Natural killer cell (primary cell): ENCODE results near the gene ATG4D. TPM values are rescaled to one million over a fixed set of nuclear protein-coding genes. Genes with fewer than 3 reads are reported as not detected.

Experiments used
- ATAC-seq, 3 donors: fragments of 150-1000 bp in 2 of 3; fragments of 200-7000 bp in 1 of 3; cut with Tn5 transposase; 1 replicate in 1 of 3; 2 replicates in 2 of 3; pipeline ENCODE4 v1.10.0; 2021; ENCODE audit warnings: mild to moderate bottlenecking in 2 of 3, moderate library complexity in 2 of 3
- DNase-seq, 2 donors: peaks; one replicate each; pipeline versions ENCODE4 v3.0.0 to v3.0.0-alpha.2; 2013 to 2021; ENCODE audit warnings: mixed read lengths in 1 of 2
- H3K27ac ChIP-seq: one replicate; pipeline ENCODE4 v1.5.1; 2013; ENCODE audit warnings: mild to moderate bottlenecking, low read length
- H3K27me3 ChIP-seq: one replicate; pipeline ENCODE4 v1.6.1; 2013; ENCODE audit warnings: low read length; ENCODE audit not compliant: control insufficient read depth, insufficient read depth
- H3K36me3 ChIP-seq: one replicate; pipeline ENCODE4 v1.6.1; 2013; ENCODE audit warnings: low read length; ENCODE audit not compliant: control insufficient read depth, insufficient read depth
- H3K4me1 ChIP-seq: one replicate; pipeline ENCODE4 v1.6.1; 2013; ENCODE audit warnings: low read length; ENCODE audit not compliant: control insufficient read depth, insufficient read depth
- H3K4me3 ChIP-seq: one replicate; pipeline ENCODE4 v1.5.1; 2013; ENCODE audit warnings: low read length
- H3K9me3 ChIP-seq: one replicate; pipeline ENCODE4 v1.6.1; 2013; ENCODE audit warnings: low read length; ENCODE audit not compliant: control insufficient read depth, insufficient read depth
- H3K27ac Mint-ChIP-seq, 2 donors: one replicate each; pipeline ENCODE4 v1.8.0; 2022; ENCODE audit warnings: mild to moderate bottlenecking in 2 of 2, mixed read lengths in 2 of 2, moderate library complexity in 1 of 2
- H3K27me3 Mint-ChIP-seq, 2 donors: one replicate each; pipeline ENCODE4 v1.8.0; 2022; ENCODE audit warnings: low read depth in 2 of 2, mixed read lengths in 2 of 2
- H3K36me3 Mint-ChIP-seq: one replicate; pipeline ENCODE4 v1.8.0; 2022; ENCODE audit warnings: mixed read lengths
- H3K4me1 Mint-ChIP-seq, 2 donors: one replicate each; pipeline ENCODE4 v1.8.0; 2022; ENCODE audit warnings: mixed read lengths in 2 of 2
- H3K4me3 Mint-ChIP-seq: one replicate; pipeline ENCODE4 v1.8.0; 2022; ENCODE audit warnings: mild to moderate bottlenecking, moderate library complexity, mixed read lengths
- H3K9me3 Mint-ChIP-seq, 2 donors: one replicate each; pipeline ENCODE4 v1.8.0; 2022; ENCODE audit warnings: mixed read lengths in 2 of 2
- WGBS: methylation state at CpG from one replicate; pipeline ENCODE4 v1.1.7; 2013; ENCODE audit warnings: missing lambda C conversion rate; ENCODE audit not compliant: insufficient coverage; 5-methylcytosine and 5-hydroxymethylcytosine counted together
- intact Hi-C: fragments of 100-400 bp; cut with micrococcal nuclease; formaldehyde crosslinking; loops from one replicate; pipeline ENCODE4 v1.14.2; 2022
- total RNA-seq, 4 donors: library from RNA; stranded (reverse); fragments of 120-200 nt in 1 of 4; gene quantifications; one replicate each; pipeline versions ENCODE4 v1.2.3 to v1.2.4, GENCODE V29; 2013 to 2022
- TF ChIP-seq, protein P1 (sequence below): fragments of 200-600 bp; IDR thresholded peaks from one replicate; pipeline ENCODE4 v1.8.0; 2022; ENCODE audit warnings: antibody characterized with exemption

The ATG4D gene
- total RNA-seq, 3 donors from 2014 or later (not counting 1 experiment from before 2014, with no cell fraction given) = 128 to 155 (median 138) TPM

DNA sequence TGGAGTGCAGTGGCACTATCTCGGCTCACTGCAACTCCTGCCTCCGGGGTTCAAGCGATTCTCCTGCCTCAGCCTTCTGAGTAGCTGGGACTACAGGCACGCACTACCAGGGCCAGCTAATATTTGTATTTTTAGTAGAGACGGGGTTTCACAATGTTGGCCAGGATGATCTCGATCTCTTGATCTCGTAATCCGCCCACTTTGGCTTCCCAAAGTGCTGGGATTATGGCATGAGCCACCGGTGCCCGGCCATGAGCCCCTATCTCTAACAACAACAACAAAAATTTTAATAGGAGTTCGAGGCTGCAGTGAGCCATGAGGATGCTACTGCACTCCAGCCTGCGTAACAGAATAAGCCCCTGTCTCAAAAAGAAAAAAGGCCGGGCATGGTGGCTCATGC, 38.4 kb downstream of the ATG4D start:
- H3K27ac Mint-ChIP-seq = no peak overlapping the region
- H3K27me3 ChIP-seq = no peaks in the 10 kb centered on the region
- H3K4me1 Mint-ChIP-seq = peaks cover 12 to 21% of the 10 kb centered on the region in 2 donors
- H3K4me3 ChIP-seq = no peak overlapping the region
- no peak overlapping the region for H3K4me3 Mint-ChIP-seq
- no peaks in the 10 kb centered on the region for H3K36me3 ChIP-seq
- no peaks in the 10 kb centered on the region for H3K36me3 Mint-ChIP-seq
- TF ChIP-seq, protein P1, sequence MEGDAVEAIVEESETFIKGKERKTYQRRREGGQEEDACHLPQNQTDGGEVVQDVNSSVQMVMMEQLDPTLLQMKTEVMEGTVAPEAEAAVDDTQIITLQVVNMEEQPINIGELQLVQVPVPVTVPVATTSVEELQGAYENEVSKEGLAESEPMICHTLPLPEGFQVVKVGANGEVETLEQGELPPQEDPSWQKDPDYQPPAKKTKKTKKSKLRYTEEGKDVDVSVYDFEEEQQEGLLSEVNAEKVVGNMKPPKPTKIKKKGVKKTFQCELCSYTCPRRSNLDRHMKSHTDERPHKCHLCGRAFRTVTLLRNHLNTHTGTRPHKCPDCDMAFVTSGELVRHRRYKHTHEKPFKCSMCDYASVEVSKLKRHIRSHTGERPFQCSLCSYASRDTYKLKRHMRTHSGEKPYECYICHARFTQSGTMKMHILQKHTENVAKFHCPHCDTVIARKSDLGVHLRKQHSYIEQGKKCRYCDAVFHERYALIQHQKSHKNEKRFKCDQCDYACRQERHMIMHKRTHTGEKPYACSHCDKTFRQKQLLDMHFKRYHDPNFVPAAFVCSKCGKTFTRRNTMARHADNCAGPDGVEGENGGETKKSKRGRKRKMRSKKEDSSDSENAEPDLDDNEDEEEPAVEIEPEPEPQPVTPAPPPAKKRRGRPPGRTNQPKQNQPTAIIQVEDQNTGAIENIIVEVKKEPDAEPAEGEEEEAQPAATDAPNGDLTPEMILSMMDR = no peak
- H3K9me3 ChIP-seq = no peaks in the 10 kb centered on the region
- ATAC-seq (no peak), DNase-seq (no peak)
- H3K9me3 Mint-ChIP-seq = no peaks in the 10 kb centered on the region
- H3K27ac ChIP-seq = no peak overlapping the region
- WGBS = 95% methylated on average over 13 of the region's 13 CpGs
- H3K4me1 ChIP-seq = peaks cover 27% of the 10 kb centered on the region
- intact Hi-C loops = no loop called here
- no peaks in the 10 kb centered on the region for H3K27me3 Mint-ChIP-seq

DNA sequence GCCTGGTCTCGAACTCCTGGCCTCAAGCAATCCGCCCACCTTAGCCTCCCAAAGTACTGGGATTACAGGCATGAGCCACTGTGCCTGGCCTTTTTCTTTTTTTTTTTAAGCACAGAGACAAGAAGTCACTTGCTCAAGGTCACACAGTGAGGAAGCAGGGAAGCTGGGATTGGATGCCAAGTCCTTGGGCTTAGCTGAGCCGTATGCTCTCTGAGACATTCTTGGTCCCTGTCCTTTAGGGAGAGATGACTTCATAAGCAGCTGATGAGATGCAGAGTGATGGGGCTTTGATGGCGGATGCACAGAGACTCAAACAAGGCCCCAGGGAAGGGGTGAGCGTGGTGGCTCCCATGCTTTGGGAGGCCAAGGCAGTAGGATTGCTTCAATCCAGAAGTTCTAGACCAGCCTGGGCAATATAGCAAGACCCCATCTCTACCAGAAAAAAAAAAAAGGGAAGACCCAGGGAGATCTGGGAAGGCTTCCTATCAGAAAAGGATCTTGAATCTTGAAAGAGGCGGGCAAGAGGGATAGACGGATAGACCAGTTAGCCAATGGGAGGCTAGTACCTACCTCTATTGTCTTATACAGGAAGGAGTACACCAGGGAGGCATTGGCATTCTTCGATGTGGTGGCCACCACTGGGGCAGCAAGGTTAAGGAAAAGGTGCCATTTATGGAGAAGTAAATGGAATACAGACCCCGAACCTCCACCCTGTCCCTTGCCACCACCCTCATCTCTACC, 39.5 kb downstream of the ATG4D start:
- no peak for DNase-seq
- no peaks in the 10 kb centered on the region for H3K36me3 Mint-ChIP-seq
- H3K4me3 ChIP-seq = no peak overlapping the region
- WGBS = 95% methylated on average over 9 of the region's 9 CpGs
- H3K27me3 Mint-ChIP-seq = peaks cover 0 to 7% of the 10 kb centered on the region in 2 donors
- intact Hi-C loops = no loop called here
- no peak overlapping the region for H3K27ac ChIP-seq
- H3K4me1 ChIP-seq = peaks cover 27% of the 10 kb centered on the region
- H3K9me3 ChIP-seq = no peaks in the 10 kb centered on the region
- H3K4me1 Mint-ChIP-seq = peaks cover 12 to 21% of the 10 kb centered on the region in 2 donors
- no peaks in the 10 kb centered on the region for H3K9me3 Mint-ChIP-seq
- no peak overlapping the region for H3K27ac Mint-ChIP-seq
- TF ChIP-seq, protein P1 = no peak
- peaks cover 2% of the 10 kb centered on the region for H3K27me3 ChIP-seq
- no peaks in the 10 kb centered on the region for H3K36me3 ChIP-seq
- no peak overlapping the region for H3K4me3 Mint-ChIP-seq
- ATAC-seq = no peak

DNA sequence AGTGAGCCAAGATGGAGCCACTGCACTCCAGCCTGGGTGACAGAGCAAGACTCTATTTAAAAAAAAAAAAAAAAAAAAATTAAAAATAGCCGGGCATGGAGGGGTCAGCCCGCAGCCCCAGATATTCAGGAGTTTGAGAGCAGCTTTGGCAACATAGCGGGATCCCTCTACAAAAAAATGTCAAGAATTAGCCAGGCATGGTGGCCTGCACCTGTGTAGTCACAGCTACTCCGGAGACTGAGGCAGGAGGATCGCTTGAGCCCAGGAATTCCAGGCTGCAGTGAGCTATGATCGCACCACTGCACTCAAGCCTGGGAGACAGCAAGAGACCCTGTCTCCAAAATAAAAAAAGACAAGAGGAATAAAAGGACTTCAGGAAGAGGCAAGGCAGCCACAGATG, 42.7 kb downstream of the ATG4D start:
- Mint-ChIP-seq H3K27ac (no peak overlapping the region), H3K9me3 (no peaks in the 10 kb centered on the region), H3K36me3 (no peaks in the 10 kb centered on the region), H3K4me1 (peaks cover 6 to 13% of the 10 kb centered on the region in 2 donors), H3K4me3 (no peak overlapping the region), H3K27me3 (peaks cover 0 to 7% of the 10 kb centered on the region in 2 donors)
- DNase-seq (no peak), ATAC-seq (no peak)
- Histone ChIP-seq H3K27me3 (peaks cover 2% of the 10 kb centered on the region), H3K4me3 (no peak overlapping the region), H3K36me3 (no peaks in the 10 kb centered on the region), H3K4me1 (peaks cover 23% of the 10 kb centered on the region), H3K27ac (no peak overlapping the region), H3K9me3 (no peaks in the 10 kb centered on the region)
- TF ChIP-seq, protein P1 = no peak
- WGBS = 95% methylated on average over 6 of the region's 6 CpGs
- intact Hi-C loops = no loop called here
